Inferior parietal cortex (tissue), 1 donor: ENCODE measurements around the gene ECSCR.
"Not testable (repeated sequence)": the region's sequence is repeated elsewhere in the genome, so short reads cannot be mapped to it uniquely, and the experiment has no call there.

Experiments used
- DNase-seq: peaks from one replicate; pipeline ENCODE4 v3.0.0-alpha.2; 2016; ENCODE audit errors: extremely low spot score

Gene ECSCR

DNA sequence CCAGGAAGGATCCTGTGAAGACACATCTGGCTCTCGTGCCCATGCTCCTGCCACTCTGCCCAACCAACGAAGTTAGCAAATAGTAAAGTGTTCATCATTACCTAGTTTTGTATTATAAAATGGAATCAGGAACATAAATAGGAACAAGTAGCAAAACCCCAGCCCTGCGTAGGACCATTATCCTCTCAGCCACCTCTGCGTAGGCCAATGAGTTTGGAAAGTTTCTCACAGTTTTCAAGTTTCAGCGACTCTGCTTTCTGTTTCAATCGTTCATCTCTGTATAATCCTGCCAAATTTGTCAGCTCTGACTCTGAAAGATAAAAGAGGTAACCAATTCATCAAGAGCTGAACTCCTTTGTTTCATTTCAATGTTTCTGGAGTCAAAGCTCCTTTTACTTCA, 48.6 kb downstream of the ECSCR start:
- DNase-seq = peak; percentile 20

DNA sequence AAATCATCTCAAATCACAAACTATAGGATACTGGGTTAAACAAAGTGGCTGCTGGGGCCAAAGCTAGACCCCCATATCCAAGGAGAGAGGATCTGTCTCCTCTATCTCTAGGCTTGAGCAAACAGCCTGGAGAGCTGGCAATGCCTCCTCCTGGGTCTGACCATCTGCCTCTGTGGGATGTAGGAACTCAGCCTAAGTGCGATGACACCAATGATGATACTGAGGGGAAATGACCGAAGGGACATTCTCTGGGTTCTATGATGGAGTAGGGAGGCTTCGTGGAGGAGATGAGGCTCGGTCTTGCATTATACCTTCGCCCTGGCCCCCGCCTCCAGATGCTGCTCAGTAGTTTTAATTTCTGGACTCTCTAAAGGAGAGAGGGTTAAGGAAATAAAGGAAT, 49.4 kb downstream of the ECSCR start:
- no peak for DNase-seq

DNA sequence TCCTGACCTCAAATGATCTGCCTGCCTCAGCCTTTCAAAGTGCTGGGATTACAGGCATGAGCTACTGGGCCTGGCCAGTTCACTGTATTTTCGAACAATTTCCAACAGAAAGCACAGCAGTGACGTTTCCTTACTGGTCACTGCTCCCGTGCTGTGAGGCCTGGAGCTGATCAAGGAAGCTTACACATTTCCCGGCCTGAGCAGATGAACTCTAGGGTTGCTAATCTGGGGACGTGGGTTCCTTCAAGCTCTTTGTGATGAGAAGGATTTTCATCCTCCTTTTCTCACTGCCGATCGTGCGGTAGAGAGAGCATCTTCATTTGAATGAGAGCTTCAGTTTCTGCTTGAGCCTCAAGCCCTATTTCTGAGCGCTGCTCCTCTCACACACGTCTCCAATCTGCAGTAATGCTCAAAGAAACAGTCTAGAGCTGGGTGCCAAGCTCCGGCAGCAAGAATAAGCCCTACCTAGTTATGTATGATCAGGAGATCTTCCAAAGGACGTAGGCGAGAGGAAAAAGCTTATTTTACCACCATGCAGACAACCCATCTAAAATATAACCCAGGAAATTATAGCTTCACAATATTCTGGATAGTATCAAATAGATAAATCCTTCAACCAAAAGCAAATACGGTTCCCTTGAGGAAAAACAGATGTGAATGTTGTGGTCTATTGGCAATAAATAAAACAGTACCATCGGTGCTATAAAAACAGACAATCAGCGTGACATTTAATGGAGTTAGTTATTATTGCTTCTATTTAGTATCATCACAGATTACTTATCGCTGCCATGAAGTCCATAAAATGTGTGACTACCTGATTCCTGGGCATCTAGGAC, 51.3 kb downstream of the ECSCR start:
- peak; percentile 61 for DNase-seq

- no peak for DNase-seq
These were observed 52.2 kb downstream of the ECSCR start for GRCh38 chr5:139410121-139410992.

DNA sequence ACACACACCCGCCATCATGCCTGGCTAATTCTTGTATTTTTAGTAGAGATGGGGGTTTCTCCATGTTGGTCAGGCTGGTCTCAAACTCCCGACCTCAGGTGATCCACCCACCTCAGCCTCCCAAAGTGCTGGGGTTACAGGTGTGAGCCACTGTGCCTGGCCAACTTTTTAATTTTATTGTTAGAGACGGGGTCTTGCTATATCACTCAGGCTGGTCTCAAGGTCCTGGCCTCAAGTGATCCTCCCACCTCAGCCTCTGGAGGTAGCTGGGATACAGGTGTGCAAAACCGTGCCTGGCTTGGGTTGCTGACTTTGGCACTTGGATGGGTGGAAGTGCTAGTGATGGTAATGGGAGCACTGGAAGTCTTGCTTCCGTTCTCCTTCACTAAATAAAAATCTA, 53.4 kb downstream of the ECSCR start:
- not testable (repeated sequence) for DNase-seq

DNA sequence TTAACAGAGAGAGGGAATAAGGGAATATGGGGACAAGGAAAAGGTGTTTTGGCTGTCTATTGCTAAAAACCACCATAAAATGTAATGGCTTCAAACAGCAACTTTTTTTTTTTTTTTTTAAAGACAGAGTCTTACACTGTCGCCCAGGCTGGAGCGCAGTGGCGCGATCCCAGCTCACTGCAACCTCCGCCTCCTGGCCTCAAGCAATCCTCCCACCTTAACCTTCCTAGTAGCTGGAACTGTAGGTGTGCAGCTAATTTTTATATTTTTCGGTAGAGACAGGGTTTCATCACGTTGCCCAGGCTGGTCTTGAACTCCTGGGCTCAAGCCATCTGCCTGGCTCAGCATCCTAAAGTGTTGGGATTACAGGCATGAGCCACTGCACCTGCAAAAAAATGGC, 54.4 kb downstream of the ECSCR start:
- DNase-seq = no peak

GRCh38 chr5:139407517-139407916, 55.0 kb downstream of the ECSCR start:
- DNase-seq = no peak

GRCh38 chr5:139406963-139407362, 55.6 kb downstream of the ECSCR start:
- no peak for DNase-seq

GRCh38 chr5:139404484-139404840, 58.1 kb downstream of the ECSCR start:
- DNase-seq = no peak

- peak; percentile 98 for DNase-seq
These were observed 58.6 kb downstream of the ECSCR start, which contains the start of gene SPATA24 for GRCh38 chr5:139403787-139404483. SPATA24 (minus strand) TSS chr5:139404089; CDS start chr5:139404060, 29 bp downstream.

GRCh38 chr5:139403418-139403786, 59.1 kb downstream of the ECSCR start:
- DNase-seq = no peak

DNA sequence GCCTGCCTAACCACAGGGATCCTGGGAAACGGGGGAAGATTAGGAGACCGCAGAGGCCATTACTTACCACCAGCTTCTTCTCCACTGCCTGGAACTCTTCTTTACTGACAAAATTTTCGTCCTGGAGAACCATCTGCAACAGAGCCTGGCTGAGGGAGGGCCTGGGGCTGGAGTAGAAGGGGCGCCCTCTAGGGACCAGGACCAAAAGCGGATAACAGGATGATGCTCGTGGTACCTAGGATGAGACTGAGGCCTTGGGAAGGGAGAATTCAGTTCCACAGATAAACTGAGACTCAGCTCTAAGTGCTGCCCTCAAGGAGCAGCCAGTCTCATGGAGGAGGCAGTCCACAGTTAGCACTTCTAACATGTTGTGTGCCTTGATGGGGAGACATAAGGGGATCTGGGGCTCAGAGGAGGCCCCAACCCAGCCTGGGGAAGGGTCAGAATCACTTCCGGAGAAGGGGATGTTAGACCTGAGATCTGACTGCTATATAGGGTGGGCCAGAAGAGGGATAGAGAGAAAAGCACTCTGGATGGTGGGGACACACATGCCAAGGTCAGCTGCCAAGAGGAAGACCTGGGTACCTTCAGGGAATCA, 59.9 kb downstream of the ECSCR start:
- DNase-seq = no peak

DNA sequence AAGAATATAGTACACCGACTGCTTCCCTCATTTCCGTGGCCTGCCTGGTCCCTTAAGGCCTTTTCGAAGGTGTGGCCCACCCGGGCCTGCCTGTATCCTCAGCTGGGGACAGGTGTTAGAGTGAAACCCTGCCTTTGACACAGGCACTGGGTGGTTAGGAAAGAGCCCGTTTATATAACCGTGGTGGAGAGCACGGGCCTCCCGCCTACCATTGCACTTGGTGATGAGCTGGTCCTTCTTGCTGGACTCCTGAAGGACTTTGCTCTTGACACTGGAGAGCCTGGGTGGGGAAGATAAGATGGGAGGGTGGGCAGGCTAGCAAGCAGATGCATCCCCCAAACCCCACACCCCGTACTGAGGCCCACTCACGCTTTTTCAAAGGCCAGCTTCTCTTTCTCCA, 61.0 kb downstream of the ECSCR start:
- no peak for DNase-seq

GRCh38 chr5:139399501-139400121, 62.9 kb downstream of the ECSCR start:
- DNase-seq = no peak
